Measurements from ENCODE around the gene KRTAP2-1.
"Not testable (repeated sequence)": the region's sequence is repeated elsewhere in the genome, so short reads cannot be mapped to it uniquely, and the experiment has no call there.

KRTAP2-1 gene

GRCh38 chr17:41002814-41003213, 44.3 kb downstream of the KRTAP2-1 start:
- Histone ChIP-seq H3K36me3 (no peaks in the 10 kb centered on the region), H3K4me3 (no peak overlapping the region), H3K9ac (no peak overlapping the region), H3K9me3 (replicated peaks in 1 of 11) (0 out of 22 replicates have a peak, but pooled peaks cover 0 to 9% (median 0%) of the 10 kb centered on the region in 11 experiments), H3K4me1 (no peaks in the 10 kb centered on the region), H3K27ac (no peak overlapping the region), H3K27me3 (no peaks in the 10 kb centered on the region), H3K4me2 (no peak overlapping the region), H4K20me1 (no peaks in the 10 kb centered on the region)
- no peak for TF ChIP-seq Cebpa-rat (IDR thresholded peaks at IDR 0.05)

DNA sequence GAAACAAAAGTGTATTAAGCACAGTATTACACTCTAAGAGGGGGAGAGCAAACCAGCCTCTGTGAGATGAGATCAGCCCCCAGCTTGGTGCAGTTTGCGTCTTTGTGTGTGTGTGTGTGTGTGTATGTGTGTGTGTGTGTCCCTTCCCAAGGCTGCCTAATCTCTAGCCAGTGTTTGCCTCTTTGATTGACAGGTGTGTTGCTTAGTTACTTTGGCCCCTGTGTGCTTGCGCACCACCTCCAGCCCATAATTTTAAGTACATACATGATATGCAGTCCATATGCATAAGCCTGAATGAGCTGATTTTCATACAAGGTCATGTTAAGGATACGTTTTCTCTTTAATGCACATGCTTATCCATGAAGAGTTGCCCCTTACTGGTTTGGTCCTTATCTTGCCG, 45.3 kb downstream of the KRTAP2-1 start:
- 0 out of 22 replicates have a peak, but pooled peaks cover 0 to 9% (median 0%) of the 10 kb centered on the region in 11 experiments for H3K9me3 ChIP-seq (replicated peaks in 1 of 11)
- no peaks in the 10 kb centered on the region for H4K20me1 ChIP-seq
- no peaks in the 10 kb centered on the region for H3K27me3 ChIP-seq
- no peaks in the 10 kb centered on the region for H3K4me1 ChIP-seq
- no peak overlapping the region for H3K9ac ChIP-seq
- no peaks in the 10 kb centered on the region for H3K36me3 ChIP-seq
- H3K27ac ChIP-seq: no peak overlapping the region
- TF ChIP-seq Cebpa-rat (IDR thresholded peaks at IDR 0.05): no peak
- H3K4me2 ChIP-seq: no peak overlapping the region
- no peak overlapping the region for H3K4me3 ChIP-seq

- not testable (repeated sequence) for H3K27me3 ChIP-seq; H3K36me3 ChIP-seq; H3K27ac ChIP-seq; H3K4me2 ChIP-seq; H3K4me3 ChIP-seq; H3K9me3 ChIP-seq (replicated peaks in 1 of 11); H3K9ac ChIP-seq; H4K20me1 ChIP-seq; H3K4me1 ChIP-seq
Observed at GRCh38 chr17:40999563-40999962, 47.6 kb downstream of the KRTAP2-1 start, which contains the start of gene KRTAP3-2. Gene KRTAP3-2, minus strand, starts transcription at chr17:40999906. Its CDS starts 53 bp downstream, at chr17:40999853.

DNA sequence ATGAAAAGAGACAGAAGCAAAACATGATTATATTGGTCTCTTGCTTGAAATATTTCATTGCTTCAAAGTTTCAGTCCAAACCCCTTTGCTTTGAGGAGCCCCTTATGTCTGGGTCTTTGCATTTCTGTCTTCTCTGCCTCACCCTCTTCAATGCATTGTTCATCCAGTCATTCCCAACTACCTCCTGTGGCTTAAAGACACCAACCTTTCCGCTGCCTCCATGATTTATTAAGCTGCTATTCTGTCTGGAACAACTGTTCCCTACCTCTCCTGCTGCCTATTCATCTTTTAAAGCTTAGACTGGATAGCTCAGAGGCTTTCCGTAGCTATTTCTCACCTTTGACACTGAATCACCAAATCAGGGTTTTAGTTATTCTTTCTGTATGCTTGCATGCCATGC, 49.8 kb downstream of the KRTAP2-1 start:
- Histone ChIP-seq H3K27me3 (no peaks in the 10 kb centered on the region), H3K9ac (no peak overlapping the region), H3K4me3 (no peak overlapping the region), H3K27ac (no peak overlapping the region), H4K20me1 (no peaks in the 10 kb centered on the region), H3K4me1 (no peaks in the 10 kb centered on the region), H3K4me2 (no peak overlapping the region), H3K36me3 (no peaks in the 10 kb centered on the region), H3K9me3 (replicated peaks in 1 of 11) (0 out of 22 replicates have a peak, but pooled peaks cover 0 to 9% (median 0%) of the 10 kb centered on the region in 11 experiments)
- no peak for TF ChIP-seq Cebpa-rat (IDR thresholded peaks at IDR 0.05)

DNA sequence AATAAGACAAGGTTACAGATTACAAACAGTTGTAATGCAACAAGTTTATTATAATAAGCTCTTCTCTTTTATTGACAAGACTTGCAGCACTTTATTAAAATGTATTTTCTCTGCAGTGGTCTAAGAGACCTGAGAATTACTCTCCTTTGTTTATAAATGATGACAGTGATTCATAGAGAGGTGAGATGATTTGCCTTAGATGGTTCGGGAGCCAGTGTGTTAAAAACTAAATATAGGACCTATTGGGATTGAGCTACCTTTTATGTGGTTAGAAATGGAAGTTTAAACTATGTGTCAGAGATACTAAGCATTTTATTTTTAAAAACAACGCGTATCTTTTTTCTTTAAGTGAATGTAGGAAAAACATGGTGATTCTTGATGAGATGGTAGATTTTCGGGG, 50.3 kb downstream of the KRTAP2-1 start:
- H3K4me1 ChIP-seq: no peaks in the 10 kb centered on the region
- no peak for TF ChIP-seq Cebpa-rat (IDR thresholded peaks at IDR 0.05)
- H3K9ac ChIP-seq: no peak overlapping the region
- no peak overlapping the region for H3K27ac ChIP-seq
- H3K9me3 ChIP-seq (replicated peaks in 1 of 11): 0 out of 22 replicates have a peak, but pooled peaks cover 0 to 9% (median 0%) of the 10 kb centered on the region in 11 experiments
- H3K27me3 ChIP-seq: no peaks in the 10 kb centered on the region
- no peaks in the 10 kb centered on the region for H3K36me3 ChIP-seq
- H4K20me1 ChIP-seq: no peaks in the 10 kb centered on the region
- H3K4me2 ChIP-seq: no peak overlapping the region
- H3K4me3 ChIP-seq: no peak overlapping the region
